HG03139 (cell line): Measurements from ENCODE around the gene CEP135.

Experiments used
- ATAC-seq: cut with Tn5 transposase; IDR thresholded peaks from one replicate; pipeline ENCODE4 v1.9.1; 2021; ENCODE audit not compliant: unreplicated experiment

CEP135 gene

DNA sequence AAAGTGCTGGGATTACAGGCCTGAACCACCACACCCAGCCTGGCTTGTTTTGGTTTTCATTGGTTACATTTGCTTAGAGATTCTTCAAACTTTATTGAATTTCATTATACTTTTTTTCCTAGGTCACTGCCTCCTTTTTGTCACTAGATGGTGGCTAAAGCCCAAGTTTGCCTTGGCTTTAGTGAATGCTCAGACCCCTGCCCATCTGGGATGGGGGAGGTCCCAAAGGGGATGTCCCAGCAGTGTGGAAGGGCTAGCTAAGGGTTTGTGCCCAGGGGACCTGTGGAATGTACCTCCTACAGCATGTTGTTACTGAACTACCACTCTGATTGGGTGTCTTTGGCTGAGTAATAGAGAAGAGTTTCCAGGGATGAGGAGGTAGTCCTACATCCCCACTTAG, 58.4 kb downstream of the CEP135 start:
- ATAC-seq, result no peak

DNA sequence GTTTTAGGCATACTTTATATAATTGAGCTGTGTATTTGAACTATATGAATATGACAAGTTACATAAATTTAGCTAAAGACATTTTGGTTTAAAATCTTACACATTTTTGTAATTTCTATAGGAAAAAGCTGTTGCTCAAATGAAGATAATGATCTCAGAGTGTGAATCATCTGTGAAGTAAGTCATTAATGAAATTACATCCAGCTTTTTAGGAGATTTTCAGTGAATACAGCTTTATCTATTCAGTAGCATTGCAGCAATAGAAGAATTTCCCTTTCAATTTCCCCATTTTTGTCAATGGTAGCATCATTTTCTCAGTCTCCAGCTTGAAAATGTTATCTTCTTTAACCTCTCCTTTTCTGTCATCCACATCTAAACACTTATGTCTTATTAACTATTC, 59.5 kb downstream of the CEP135 start:
- no peak for ATAC-seq

DNA sequence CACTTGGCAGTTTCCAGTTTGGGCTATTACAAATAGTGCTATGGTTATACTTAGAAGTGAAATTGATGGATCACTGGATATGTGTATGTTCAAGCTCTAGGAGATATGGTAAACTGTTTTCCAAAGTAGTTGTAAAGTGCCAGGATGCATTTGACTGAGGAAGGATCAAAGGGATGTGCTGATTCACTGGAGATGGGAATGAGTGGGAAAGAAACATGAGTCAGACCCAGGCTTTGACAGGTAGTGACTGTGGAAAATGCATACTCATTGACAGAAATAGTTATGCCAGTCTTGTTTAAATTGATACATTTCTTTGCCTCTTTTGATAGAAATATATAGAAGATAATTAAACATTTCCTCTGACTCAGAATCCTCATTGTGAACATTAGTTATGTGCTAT, 77.9 kb downstream of the CEP135 start:
- ATAC-seq, result no peak

DNA sequence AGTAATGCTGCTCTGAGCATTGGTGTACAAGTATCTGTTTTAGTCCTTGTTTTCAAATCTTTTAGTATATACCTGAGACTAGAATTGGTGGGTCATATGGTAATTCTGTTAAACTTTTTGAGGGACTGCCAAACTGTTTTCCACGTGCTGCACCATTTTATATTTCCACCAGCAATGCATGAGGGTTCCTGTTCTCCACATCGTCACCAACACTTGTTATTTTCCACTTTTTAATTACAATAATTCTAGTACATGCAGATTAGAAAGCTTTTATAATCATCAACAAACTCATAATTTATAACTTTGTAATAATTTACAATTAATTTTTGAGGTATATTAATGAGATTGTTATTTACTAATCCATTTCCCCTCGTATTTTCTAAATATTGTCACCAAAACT, 79.4 kb downstream of the CEP135 start:
- no peak for ATAC-seq

- no peak for ATAC-seq
These were observed 89.9 kb downstream of the CEP135 start for GRCh38 chr4:56038487-56039162.

GRCh38 chr4:56040842-56041241, 92.1 kb downstream of the CEP135 start:
- ATAC-seq, result no peak

DNA sequence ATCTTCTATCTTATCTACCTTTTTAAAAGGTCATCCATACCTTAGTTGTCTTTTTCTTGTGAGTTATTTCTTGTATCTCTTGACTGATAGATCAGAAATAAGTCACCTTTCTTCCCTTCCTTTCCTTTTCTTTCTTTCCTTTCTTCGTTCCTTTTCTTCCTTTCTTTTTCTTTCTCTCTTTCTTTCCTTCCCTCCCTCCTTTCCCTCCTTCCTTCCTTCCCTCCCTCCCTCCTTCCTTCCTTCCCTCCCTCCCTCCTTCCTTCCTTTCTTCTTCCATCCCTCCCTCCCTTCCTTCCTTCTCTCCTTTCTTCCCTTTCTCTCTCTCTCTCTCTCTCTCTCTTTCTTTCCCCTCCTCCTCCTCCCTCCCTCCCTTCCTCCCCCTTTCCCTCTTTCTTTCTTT, 93.5 kb downstream of the CEP135 start:
- ATAC-seq, result no peak

DNA sequence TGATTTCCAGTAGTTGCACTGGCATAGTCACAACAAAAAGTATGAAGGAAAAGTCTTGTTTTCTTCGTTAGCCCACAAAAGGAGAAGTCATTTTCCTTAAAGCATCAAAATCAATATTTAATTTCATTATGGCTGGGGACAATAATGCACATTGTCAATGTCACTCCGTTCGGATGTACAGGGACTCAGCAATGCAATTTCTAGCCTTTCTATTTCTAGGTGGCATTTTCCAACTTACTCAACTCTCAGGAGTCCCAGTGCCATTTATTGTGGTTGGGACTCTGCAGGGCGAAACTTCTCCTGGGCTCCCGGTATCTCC, 99.6 kb downstream of the CEP135 start:
- ATAC-seq, result no peak

- ATAC-seq, result peak; percentile 95
These were observed 100.1 kb downstream of the CEP135 start for GRCh38 chr4:56048702-56049431.

GRCh38 chr4:56050625-56051024, 101.9 kb downstream of the CEP135 start:
- no peak for ATAC-seq

GRCh38 chr4:56051029-56051709, 102.4 kb downstream of the CEP135 start:
- ATAC-seq, result no peak

- ATAC-seq, result no peak
These were observed 102.9 kb downstream of the CEP135 start for GRCh38 chr4:56051710-56052075.

- ATAC-seq, result no peak
These were observed 103.7 kb downstream of the CEP135 start for GRCh38 chr4:56052481-56052880.

- no peak for ATAC-seq
These were observed 104.2 kb downstream of the CEP135 start for GRCh38 chr4:56052966-56053365.

- no peak for ATAC-seq
These were observed 106.6 kb downstream of the CEP135 start for GRCh38 chr4:56055027-56055977.

DNA sequence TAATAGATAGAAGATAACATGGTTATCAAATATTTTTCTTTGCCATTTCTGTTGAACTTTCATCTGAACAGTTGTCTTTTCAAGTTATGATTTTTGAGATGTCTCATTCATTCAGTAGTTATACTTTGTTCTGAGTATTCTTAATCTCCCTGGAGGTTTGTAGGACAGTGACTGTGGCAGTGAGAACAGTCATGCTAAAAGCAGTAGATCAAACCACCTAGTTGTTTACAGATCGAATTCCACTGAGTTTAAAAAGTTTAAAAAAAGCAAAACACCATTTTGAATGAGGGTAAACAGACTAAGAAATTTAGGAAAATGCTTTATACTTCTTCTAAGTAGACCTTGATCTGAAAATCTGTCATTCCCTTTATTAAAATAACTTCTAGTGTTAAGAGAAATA, 107.2 kb downstream of the CEP135 start:
- no peak for ATAC-seq

DNA sequence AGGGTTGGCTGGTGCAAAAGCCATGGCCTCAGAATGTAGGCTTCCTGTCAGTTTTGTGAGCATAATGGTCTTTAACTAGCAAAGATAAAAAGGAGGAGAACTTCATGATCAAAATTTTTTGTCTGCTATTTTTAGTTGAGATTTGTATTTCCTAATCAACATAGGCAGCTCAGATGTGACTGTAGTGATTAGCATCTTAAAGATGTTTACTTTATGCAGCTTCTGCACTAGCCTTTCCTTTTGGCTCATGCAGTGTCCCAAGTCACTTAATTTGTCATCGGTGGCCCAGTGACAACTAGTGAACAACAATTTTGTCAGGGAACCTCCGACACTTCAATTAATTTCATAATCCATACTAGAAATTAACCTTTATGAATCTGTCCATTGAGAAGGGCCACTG, 109.8 kb downstream of the CEP135 start:
- ATAC-seq, result no peak

- ATAC-seq, result no peak
These were observed 111.3 kb downstream of the CEP135 start for GRCh38 chr4:56060036-56060435.

GRCh38 chr4:56062106-56062505, 113.4 kb downstream of the CEP135 start:
- ATAC-seq, result no peak

DNA sequence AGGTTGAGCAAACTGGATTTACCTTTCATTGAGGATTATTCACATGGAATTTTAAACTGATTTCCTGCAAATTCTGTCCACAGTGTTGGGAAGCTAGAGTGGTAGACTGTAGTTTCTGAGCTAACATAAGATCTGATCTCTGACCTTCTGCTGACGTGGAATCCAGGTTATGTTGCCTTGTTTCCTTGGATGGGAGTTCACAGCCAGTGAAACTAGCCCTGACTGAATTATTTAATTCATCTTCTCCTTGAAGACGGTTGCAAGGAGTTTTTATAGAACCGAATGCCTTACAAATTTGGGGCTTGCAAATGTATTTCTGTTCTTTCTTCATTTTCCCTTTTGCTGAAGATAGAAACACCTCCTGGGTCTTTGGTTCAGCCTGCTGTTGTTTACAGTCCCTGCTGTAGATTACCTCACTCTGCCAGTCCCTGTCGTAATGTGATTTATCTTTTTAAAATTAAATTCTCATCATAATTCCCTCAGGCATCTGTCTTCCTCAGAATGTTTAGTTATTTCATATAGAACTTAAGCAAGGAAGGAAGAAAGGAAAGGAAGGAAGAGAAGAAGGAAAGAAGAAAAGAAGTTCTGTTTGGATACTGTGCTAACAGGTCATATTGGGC, 113.9 kb downstream of the CEP135 start:
- ATAC-seq, result no peak

DNA sequence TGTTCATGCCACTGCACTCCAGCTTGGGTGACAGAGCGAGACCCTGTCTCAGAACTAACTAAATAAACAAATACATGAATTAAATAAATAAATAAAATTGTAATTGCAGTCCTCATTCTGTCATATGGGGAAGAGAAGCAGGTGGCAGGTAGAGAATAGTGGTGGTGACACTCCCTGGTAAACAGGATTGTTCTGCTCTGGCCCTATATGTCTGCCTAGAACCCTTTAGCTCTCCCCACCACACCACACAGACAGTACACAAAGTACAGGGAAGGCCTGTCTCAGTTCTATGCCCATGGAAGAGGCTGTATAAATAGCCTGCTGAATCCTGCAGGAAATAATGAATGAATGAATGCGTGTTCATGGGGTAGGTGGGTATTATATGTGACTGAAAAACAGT, 117.7 kb downstream of the CEP135 start:
- ATAC-seq, result no peak
